Esophagus squamous epithelium (tissue), 5 donors: ENCODE results near the gene RIMBP2. TPM values are rescaled to one million over a fixed set of nuclear protein-coding genes. Genes with fewer than 3 reads are reported as not detected.

Experiments used
- DNase-seq: peaks from one replicate; lab custom pipeline; 2025; lab: John Stamatoyannopoulos, UW
- H3K27ac ChIP-seq, 4 donors: fragments of 200-600 bp; sonication (generic); one replicate each; pipeline ENCODE4 v1.5.1; 2016 to 2019; ENCODE audit warnings: mild to moderate bottlenecking in 1 of 4
- H3K27me3 ChIP-seq, 4 donors: fragments of 200-600 bp; sonication (generic); 1 replicate in 3 of 4; 2 replicates in 1 of 4; pipeline versions ENCODE4 v1.5.1 to v1.6.0; 2017 to 2021; ENCODE audit warnings: antibody characterized with exemption in 1 of 4
- H3K36me3 ChIP-seq, 3 donors: fragments of 200-600 bp; sonication (generic); one replicate each; pipeline ENCODE4 v1.5.1; 2016 to 2019
- H3K4me1 ChIP-seq, 3 donors: fragments of 200-600 bp; sonication (generic); one replicate each; pipeline ENCODE4 v1.5.1; 2017 to 2019
- H3K4me3 ChIP-seq, 4 donors: fragments of 200-600 bp; sonication (generic); 1 replicate in 3 of 4; 2 replicates in 1 of 4; pipeline ENCODE4 v1.5.1; 2016 to 2019; ENCODE audit warnings: mild to moderate bottlenecking in 2 of 4, moderate library complexity in 1 of 4
- H3K9me3 ChIP-seq, 3 donors: fragments of 200-600 bp; sonication (generic); one replicate each; pipeline ENCODE4 v1.5.1; 2016 to 2019
- CTCF ChIP-seq, 6 experiments: fragments of 450-650 bp in 4 of 6; fragments of 200-600 bp in 2 of 6; sonication (generic) in 2 of 6; IDR thresholded peaks; one replicate each; pipeline ENCODE4 v1.5.1; 2016 to 2019; ENCODE audit warnings: antibody characterized with exemption in 6 of 6, mild to moderate bottlenecking in 4 of 6, moderate library complexity in 4 of 6
- POLR2A ChIP-seq, 4 donors: fragments of 450-650 bp; IDR thresholded peaks; one replicate each; pipeline ENCODE4 v1.6.1; 2017; ENCODE audit warnings: antibody characterized with exemption in 4 of 4, mild to moderate bottlenecking in 4 of 4, moderate library complexity in 3 of 4
- WGBS, 2 donors: methylation state at CpG; one replicate each; pipeline ENCODE4 v1.1.5; 2018; 5-methylcytosine and 5-hydroxymethylcytosine counted together
- intact Hi-C: fragments of 100-400 bp; cut with DNase I; formaldehyde crosslinking; loops from one replicate; pipeline ENCODE4 v1.15.0; 2022
- total RNA-seq, 4 donors: library from RNA; depleted of rRNA; stranded (reverse); fragments of >200 nt; gene quantifications; one replicate each; pipeline ENCODE4 v1.1.0, GENCODE V29; 2016
- donor health status: DM: yes; HTN: yes; CAD: no.

The RIMBP2 gene
- total RNA-seq, 4 donors from 2014 or later, result 0.08 to 0.76 (median 0.46) TPM

GRCh38 chr12:130494736-130495135 is 221.4 kb downstream of the RIMBP2 start:
- Histone ChIP-seq H3K36me3 (no peaks in the 10 kb centered on the region), H3K4me3 (no peak overlapping the region), H3K27ac (no peak overlapping the region), H3K4me1 (no peaks in the 10 kb centered on the region), H3K9me3 (no peaks in the 10 kb centered on the region), H3K27me3 (peaks cover 0 to 11% (median 0%) of the 10 kb centered on the region in 4 donors)
- DNase-seq, result no peak
- intact Hi-C loops, result no loop called here
- no peak for TF ChIP-seq CTCF (IDR thresholded peaks at IDR 0.05)
- TF ChIP-seq POLR2A (IDR thresholded peaks at IDR 0.05), result no peak
- 66 to 81% methylated on average over 4 to 8 of the region's 8 CpGs for WGBS, 2 donors

- intact Hi-C loops, result no loop called here
- H3K9me3 ChIP-seq, result no peaks in the 10 kb centered on the region
- no peak overlapping the region for H3K4me3 ChIP-seq
- TF ChIP-seq CTCF (IDR thresholded peaks at IDR 0.05) (no peak), POLR2A (IDR thresholded peaks at IDR 0.05) (no peak)
- DNase-seq, result no peak
- H3K27me3 ChIP-seq, result peaks cover 0 to 13% (median 0%) of the 10 kb centered on the region in 4 donors
- no peaks in the 10 kb centered on the region for H3K36me3 ChIP-seq
- no peak overlapping the region for H3K27ac ChIP-seq
- no peaks in the 10 kb centered on the region for H3K4me1 ChIP-seq
- 81 to 82% methylated on average over 9 of the region's 13 CpGs for WGBS, 2 donors
These were observed 222.1 kb downstream of the RIMBP2 start for GRCh38 chr12:130493951-130494350.

GRCh38 chr12:130491421-130492357 is 224.4 kb downstream of the RIMBP2 start:
- no peak for DNase-seq
- intact Hi-C loops, result no loop called here
- WGBS, 2 donors, result 55 to 61% methylated on average over 18 to 24 of the region's 32 CpGs

GRCh38 chr12:130490674-130491073 is 225.4 kb downstream of the RIMBP2 start:
- WGBS, 2 donors, result 58 to 74% methylated on average over 10 of the region's 10 CpGs
- Histone ChIP-seq H3K36me3 (no peaks in the 10 kb centered on the region), H3K27me3 (peaks cover 0 to 20% (median 0%) of the 10 kb centered on the region in 4 donors), H3K4me3 (no peak overlapping the region), H3K9me3 (no peaks in the 10 kb centered on the region), H3K4me1 (no peaks in the 10 kb centered on the region), H3K27ac (no peak overlapping the region)
- no peak for TF ChIP-seq POLR2A (IDR thresholded peaks at IDR 0.05)
- TF ChIP-seq CTCF (IDR thresholded peaks at IDR 0.05), result no peak
- intact Hi-C loops, result no loop called here
- DNase-seq, result no peak

More at GRCh38 chr12:130491421-130492357, 224.4 kb downstream of the RIMBP2 start:
- Histone ChIP-seq H3K36me3 (no peaks in the 10 kb centered on the region), H3K4me1 (no peaks in the 10 kb centered on the region), H3K27ac (no peak overlapping the region), H3K4me3 (no peak overlapping the region), H3K9me3 (no peaks in the 10 kb centered on the region), H3K27me3 (peaks cover 0 to 20% (median 0%) of the 10 kb centered on the region in 4 donors)
- TF ChIP-seq POLR2A (IDR thresholded peaks at IDR 0.05) (no peak), CTCF (IDR thresholded peaks at IDR 0.05) (no peak)

- no peaks in the 10 kb centered on the region for H3K4me1 ChIP-seq
- no peak for TF ChIP-seq CTCF (IDR thresholded peaks at IDR 0.05)
- TF ChIP-seq POLR2A (IDR thresholded peaks at IDR 0.05), result no peak
- WGBS, 2 donors, result 79 to 85% methylated on average over 7 of the region's 7 CpGs
- no peak overlapping the region for H3K4me3 ChIP-seq
- H3K27me3 ChIP-seq, result peaks cover 0 to 9% (median 0%) of the 10 kb centered on the region in 4 donors
- H3K27ac ChIP-seq, result no peak overlapping the region
- no peak for DNase-seq
- no peaks in the 10 kb centered on the region for H3K9me3 ChIP-seq
- intact Hi-C loops, result no loop called here
- no peaks in the 10 kb centered on the region for H3K36me3 ChIP-seq
These were observed 226.8 kb downstream of the RIMBP2 start for GRCh38 chr12:130489293-130489692.
